ENCODE measurements around the gene B3GAT3.
"Not testable (repeated sequence)": the region's sequence is repeated elsewhere in the genome, so short reads cannot be mapped to it uniquely, and the experiment has no call there.

B3GAT3 gene

DNA sequence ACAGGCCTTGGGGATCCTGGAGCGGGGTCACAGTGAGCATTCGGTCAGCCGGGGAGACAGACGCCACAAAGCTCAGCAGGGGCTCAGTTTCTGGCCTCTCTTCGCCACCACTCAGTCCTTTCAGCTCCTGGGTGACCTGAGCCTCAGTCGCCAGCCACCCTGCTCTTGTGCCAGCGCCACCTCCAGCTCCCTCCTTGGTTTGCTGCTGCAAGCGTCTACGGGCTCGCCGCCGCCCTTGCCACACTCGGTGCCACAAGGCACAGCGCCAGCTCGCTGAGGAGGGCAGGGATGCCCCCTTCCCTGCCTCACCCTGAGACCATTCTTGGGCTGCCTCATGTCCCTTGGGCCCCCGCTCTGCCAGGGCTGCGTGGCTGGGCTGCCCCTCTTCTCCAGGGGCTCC lies 46.6 kb downstream of the B3GAT3 start:
- Histone ChIP-seq H3K4me3 (ENCODE audit: low read length in 2 of 2) (peak overlapping the region; percentile 91 to 97), H3K27ac (ENCODE audit: low read length) (peak overlapping the region; percentile 91), H3K9ac (ENCODE audit: low read length in 2 of 2) (peak overlapping the region; percentile 89 to 95), H3K27me3 (ENCODE audit: control insufficient read depth in 1 of 2, insufficient read depth in 2 of 2, low read length in 2 of 2) (no peaks in the 10 kb centered on the region), H3K9me3 (ENCODE audit: control insufficient read depth in 2 of 2, low read length in 2 of 2) (no peaks in the 10 kb centered on the region), H3K36me3 (ENCODE audit: control insufficient read depth in 2 of 2, insufficient read depth in 2 of 2, low read length in 2 of 2) (peaks cover 27 to 31% of the 10 kb centered on the region in 2 donors), H3K4me1 (ENCODE audit: control insufficient read depth, insufficient read depth, low read length) (peaks cover 37% of the 10 kb centered on the region)

DNA sequence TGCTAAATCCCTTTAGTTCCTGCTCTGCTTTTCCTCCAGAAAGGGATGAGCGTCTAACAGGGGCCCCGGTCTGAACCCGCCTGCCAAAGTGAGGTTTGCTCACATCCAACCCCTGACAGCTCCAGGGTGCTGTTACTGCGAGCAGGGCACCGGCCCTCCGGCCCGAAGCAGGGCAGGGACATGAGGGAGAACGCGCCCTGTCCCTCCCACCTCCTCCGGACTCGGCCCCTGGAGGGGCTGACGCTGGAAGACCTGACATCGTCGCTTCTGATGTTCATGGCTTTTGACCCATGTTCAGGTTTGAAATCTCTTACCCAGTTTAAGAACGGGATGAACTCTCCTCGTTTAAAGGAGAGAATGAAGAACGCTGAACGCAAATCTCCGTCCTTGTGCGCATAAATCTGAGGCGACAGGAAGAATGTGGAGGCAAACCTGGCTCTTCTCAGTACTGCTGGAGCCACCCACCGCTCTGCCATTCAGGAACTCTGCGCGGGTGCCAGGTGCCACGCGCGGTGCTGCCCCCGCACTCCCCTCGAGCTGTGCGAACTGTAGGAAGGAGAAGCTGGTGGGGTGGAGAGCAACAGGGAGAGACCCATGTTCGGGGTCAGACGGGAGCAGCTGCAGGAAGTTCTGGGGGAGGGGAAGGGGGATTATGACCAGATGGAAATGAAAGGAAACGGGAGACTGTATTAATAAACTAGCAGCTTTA lies 47.3 kb downstream of the B3GAT3 start:
- peak overlapping the region; percentile 89 to 95 for H3K9ac ChIP-seq (ENCODE audit: low read length in 2 of 2)
- peak overlapping the region; percentile 91 for H3K27ac ChIP-seq (ENCODE audit: low read length)
- no peaks in the 10 kb centered on the region for H3K9me3 ChIP-seq (ENCODE audit: control insufficient read depth in 2 of 2, low read length in 2 of 2)
- H3K4me3 ChIP-seq (ENCODE audit: low read length in 2 of 2): peak overlapping the region; percentile 91 to 97
- H3K36me3 ChIP-seq (ENCODE audit: control insufficient read depth in 2 of 2, insufficient read depth in 2 of 2, low read length in 2 of 2): peaks cover 30 to 33% of the 10 kb centered on the region in 2 donors
- H3K27me3 ChIP-seq (ENCODE audit: control insufficient read depth in 1 of 2, insufficient read depth in 2 of 2, low read length in 2 of 2): no peaks in the 10 kb centered on the region
- H3K4me1 ChIP-seq (ENCODE audit: control insufficient read depth, insufficient read depth, low read length): peaks cover 37% of the 10 kb centered on the region

DNA sequence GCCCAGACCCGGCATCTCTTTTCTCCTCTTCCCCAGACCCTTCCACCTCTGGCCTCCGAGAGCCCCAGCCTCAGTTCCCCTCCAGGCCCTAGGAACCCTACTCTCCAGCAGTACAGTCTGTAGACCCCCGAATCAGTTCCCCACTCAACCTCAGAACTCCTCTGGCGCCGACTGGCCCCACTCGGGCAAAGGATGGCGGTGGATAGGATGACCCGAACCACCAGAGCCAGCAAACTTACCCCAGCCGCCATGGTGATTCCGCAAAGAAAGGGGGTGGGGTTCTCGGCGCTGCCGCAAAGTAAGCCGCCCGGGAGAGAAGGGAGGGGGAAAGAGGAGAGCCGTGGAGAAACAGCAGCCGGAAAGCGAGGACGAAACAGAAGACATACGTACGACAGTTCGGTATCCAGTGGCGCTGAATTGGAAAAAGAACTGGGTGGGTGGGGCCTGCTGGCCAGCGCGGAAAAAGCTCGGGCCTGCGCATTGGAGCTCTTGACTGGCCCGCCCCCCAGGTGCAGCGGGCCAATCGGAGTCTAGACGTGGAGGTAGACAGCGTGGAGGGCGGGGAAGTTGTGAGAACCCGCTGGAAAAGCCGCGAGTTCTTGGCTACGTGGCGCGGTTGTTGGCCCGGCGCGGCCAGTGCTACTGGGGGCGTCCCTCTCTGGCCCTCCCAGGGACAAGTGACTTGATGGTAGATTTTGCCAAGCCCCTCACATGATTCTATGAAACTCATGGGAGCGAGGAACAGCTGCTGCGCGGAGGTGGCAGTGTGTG lies 48.0 kb downstream of the B3GAT3 start, which contains the start of gene EEF1G:
Gene EEF1G, minus strand, starts transcription at position 300 of the 771 bp plus-strand sequence. Its CDS starts 49 bp downstream, at position 251.
- peak within 1 kb of the TSS; percentile 91 for H3K27ac ChIP-seq (ENCODE audit: low read length)

DNA sequence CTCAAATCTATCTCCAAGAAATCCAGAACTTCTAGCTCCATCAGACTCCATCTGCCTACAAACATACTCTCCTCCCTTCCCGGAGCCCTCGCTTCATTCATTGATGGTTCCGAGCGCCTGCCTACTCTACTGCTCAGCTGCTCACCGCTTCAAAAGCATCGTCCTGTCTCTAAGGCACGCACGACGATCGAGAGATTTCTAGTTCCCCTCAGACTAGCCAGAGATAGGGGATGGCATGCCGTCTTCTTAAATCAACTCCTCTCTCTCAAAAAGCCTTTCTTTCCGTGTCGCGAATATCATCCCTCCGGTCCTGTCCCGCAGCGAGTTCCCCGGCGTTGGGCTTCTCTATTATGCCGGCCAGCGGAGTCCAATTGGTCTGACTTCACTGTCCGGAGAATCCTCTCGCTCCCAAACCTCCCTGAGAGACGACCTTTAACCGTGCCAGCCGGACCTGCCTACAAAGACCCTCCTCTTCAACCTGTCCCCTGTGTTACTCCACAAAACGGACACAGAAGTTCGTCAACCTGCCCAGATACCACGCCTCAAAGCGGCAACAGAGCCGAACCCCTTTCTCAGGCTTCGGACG lies 48.7 kb downstream of the B3GAT3 start:
- Histone ChIP-seq H3K9ac (ENCODE audit: low read length in 2 of 2) (peak overlapping the region; percentile 72 to 92), H3K9me3 (ENCODE audit: control insufficient read depth in 2 of 2, low read length in 2 of 2) (no peaks in the 10 kb centered on the region), H3K36me3 (ENCODE audit: control insufficient read depth in 2 of 2, insufficient read depth in 2 of 2, low read length in 2 of 2) (peaks cover 32 to 33% of the 10 kb centered on the region in 2 donors), H3K4me1 (ENCODE audit: control insufficient read depth, insufficient read depth, low read length) (peaks cover 37% of the 10 kb centered on the region), H3K4me3 (ENCODE audit: low read length in 2 of 2) (peak overlapping the region; percentile 66 to 97), H3K27me3 (ENCODE audit: control insufficient read depth in 1 of 2, insufficient read depth in 2 of 2, low read length in 2 of 2) (no peaks in the 10 kb centered on the region), H3K27ac (ENCODE audit: low read length) (peak overlapping the region; percentile 80)

More for the DNA sequence above, 48.0 kb downstream of the B3GAT3 start, which contains the start of gene EEF1G:
- Histone ChIP-seq H3K4me1 (ENCODE audit: control insufficient read depth, insufficient read depth, low read length) (peaks cover 37% of the 10 kb centered on the region), H3K27me3 (ENCODE audit: control insufficient read depth in 1 of 2, insufficient read depth in 2 of 2, low read length in 2 of 2) (no peaks in the 10 kb centered on the region), H3K36me3 (ENCODE audit: control insufficient read depth in 2 of 2, insufficient read depth in 2 of 2, low read length in 2 of 2) (peaks cover 34 to 38% of the 10 kb centered on the region in 2 donors), H3K9me3 (ENCODE audit: control insufficient read depth in 2 of 2, low read length in 2 of 2) (no peaks in the 10 kb centered on the region), H3K9ac (ENCODE audit: low read length in 2 of 2) (peak within 1 kb of the TSS; percentile 92 to 95), H3K4me3 (ENCODE audit: low read length in 2 of 2) (peak within 1 kb of the TSS; percentile 91 to 97)

DNA sequence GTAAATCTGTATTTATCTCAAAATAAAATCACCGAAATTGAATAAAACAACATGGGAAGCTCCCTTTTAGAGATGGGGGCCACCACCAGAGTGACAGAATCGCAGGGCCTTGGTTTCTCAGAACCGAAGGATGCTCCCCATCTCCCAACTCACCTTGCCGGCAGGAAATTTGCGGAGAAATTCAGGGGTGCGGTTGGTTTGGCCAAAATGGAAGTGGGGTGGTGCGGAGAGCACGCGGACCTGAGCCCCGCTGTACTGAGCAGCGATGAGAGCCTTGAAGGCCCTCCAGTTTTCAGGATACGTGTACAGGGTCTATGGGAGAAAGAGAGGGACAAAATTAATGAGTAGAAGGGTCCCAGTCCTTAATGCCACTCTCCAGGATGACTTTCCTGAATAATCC lies 49.4 kb downstream of the B3GAT3 start:
- Histone ChIP-seq H3K36me3 (ENCODE audit: control insufficient read depth in 2 of 2, insufficient read depth in 2 of 2, low read length in 2 of 2) (peaks cover 32% of the 10 kb centered on the region in 2 donors), H3K9me3 (ENCODE audit: control insufficient read depth in 2 of 2, low read length in 2 of 2) (no peaks in the 10 kb centered on the region), H3K4me1 (ENCODE audit: control insufficient read depth, insufficient read depth, low read length) (peaks cover 37% of the 10 kb centered on the region), H3K9ac (ENCODE audit: low read length in 2 of 2) (peak overlapping the region; percentile 72 to 92), H3K4me3 (ENCODE audit: low read length in 2 of 2) (peak overlapping the region; percentile 66 to 97), H3K27me3 (ENCODE audit: control insufficient read depth in 1 of 2, insufficient read depth in 2 of 2, low read length in 2 of 2) (no peaks in the 10 kb centered on the region), H3K27ac (ENCODE audit: low read length) (no peak overlapping the region)

DNA sequence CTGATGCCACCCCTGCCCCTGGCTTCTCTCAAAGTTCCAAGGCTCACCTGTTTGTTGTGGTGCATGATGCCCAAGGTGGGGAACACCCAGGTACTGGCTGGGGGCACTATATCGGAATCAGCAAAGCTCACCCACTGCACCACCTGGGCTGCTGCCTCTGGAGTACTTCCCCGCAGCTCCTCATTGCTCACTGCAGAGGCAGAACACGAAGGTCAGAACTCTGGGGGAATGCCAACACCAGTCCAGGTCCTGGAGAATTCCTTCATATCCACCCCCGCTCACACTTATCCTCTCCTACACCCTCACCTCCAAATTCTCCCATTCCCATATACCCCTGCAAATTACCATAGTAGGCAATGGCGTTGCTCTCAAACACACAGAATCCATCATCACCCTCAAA lies 50.3 kb downstream of the B3GAT3 start:
- H3K9me3 ChIP-seq (ENCODE audit: control insufficient read depth in 2 of 2, low read length in 2 of 2); H3K27me3 ChIP-seq (ENCODE audit: control insufficient read depth in 1 of 2, insufficient read depth in 2 of 2, low read length in 2 of 2); H3K4me3 ChIP-seq (ENCODE audit: low read length in 2 of 2); H3K27ac ChIP-seq (ENCODE audit: low read length): not testable (repeated sequence)
- Histone ChIP-seq H3K4me1 (ENCODE audit: control insufficient read depth, insufficient read depth, low read length) (peaks cover 34% of the 10 kb centered on the region), H3K9ac (ENCODE audit: low read length in 2 of 2) (peak overlapping the region; percentile 6 to 42), H3K36me3 (ENCODE audit: control insufficient read depth in 2 of 2, insufficient read depth in 2 of 2, low read length in 2 of 2) (peaks cover 34 to 37% of the 10 kb centered on the region in 2 donors)

DNA sequence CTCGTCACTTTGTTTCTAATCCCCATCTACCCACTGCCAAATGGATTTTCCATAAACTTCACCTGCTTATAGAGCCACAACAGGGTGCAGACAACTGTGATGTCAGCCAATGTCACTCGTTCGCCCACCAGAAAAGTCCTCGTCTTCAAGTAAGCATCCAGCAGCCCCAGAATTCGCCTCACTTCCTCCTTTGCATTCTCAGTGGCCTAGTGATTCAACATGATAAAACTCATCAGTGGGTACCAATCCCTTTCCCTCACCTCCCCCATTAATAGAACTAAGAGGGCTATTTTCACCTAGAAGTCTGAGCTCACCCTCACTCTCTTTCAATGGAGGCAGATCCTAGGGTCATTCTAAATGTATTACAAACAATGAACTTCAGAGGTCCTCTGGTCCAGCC lies 50.9 kb downstream of the B3GAT3 start:
- not testable (repeated sequence) for H3K27me3 ChIP-seq (ENCODE audit: control insufficient read depth in 1 of 2, insufficient read depth in 2 of 2, low read length in 2 of 2); H3K9me3 ChIP-seq (ENCODE audit: control insufficient read depth in 2 of 2, low read length in 2 of 2); H3K4me3 ChIP-seq (ENCODE audit: low read length in 2 of 2); H3K9ac ChIP-seq (ENCODE audit: low read length in 2 of 2); H3K27ac ChIP-seq (ENCODE audit: low read length)
- Histone ChIP-seq H3K4me1 (ENCODE audit: control insufficient read depth, insufficient read depth, low read length) (peaks cover 30% of the 10 kb centered on the region), H3K36me3 (ENCODE audit: control insufficient read depth in 2 of 2, insufficient read depth in 2 of 2, low read length in 2 of 2) (peaks cover 29 to 42% of the 10 kb centered on the region in 2 donors)

DNA sequence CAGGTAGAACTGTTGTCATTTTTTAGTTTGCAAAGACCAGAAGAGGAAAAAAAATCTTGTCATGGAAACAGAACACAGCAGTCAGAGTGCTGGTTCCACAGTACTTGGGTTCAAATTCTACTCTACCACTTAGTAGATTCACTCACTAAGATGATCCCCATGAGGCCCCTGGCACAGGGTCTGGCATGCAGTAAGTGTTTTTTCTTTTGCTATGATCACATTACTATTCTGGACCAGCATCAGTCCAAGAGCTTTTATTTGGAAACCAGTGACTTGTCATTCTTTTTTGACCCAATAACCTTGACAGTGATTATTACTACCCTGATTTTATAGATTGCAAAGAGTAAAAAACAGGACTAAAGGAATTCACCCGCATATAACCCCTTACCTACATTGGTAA lies 52.2 kb downstream of the B3GAT3 start:
- H3K27ac ChIP-seq (ENCODE audit: low read length): no peak overlapping the region
- H3K4me3 ChIP-seq (ENCODE audit: low read length in 2 of 2): no peak overlapping the region
- H3K36me3 ChIP-seq (ENCODE audit: control insufficient read depth in 2 of 2, insufficient read depth in 2 of 2, low read length in 2 of 2): peaks cover 34 to 47% of the 10 kb centered on the region in 2 donors
- no peaks in the 10 kb centered on the region for H3K27me3 ChIP-seq (ENCODE audit: control insufficient read depth in 1 of 2, insufficient read depth in 2 of 2, low read length in 2 of 2)
- H3K9ac ChIP-seq (ENCODE audit: low read length in 2 of 2): no peak overlapping the region
- peaks cover 17% of the 10 kb centered on the region for H3K4me1 ChIP-seq (ENCODE audit: control insufficient read depth, insufficient read depth, low read length)
- no peaks in the 10 kb centered on the region for H3K9me3 ChIP-seq (ENCODE audit: control insufficient read depth in 2 of 2, low read length in 2 of 2)

DNA sequence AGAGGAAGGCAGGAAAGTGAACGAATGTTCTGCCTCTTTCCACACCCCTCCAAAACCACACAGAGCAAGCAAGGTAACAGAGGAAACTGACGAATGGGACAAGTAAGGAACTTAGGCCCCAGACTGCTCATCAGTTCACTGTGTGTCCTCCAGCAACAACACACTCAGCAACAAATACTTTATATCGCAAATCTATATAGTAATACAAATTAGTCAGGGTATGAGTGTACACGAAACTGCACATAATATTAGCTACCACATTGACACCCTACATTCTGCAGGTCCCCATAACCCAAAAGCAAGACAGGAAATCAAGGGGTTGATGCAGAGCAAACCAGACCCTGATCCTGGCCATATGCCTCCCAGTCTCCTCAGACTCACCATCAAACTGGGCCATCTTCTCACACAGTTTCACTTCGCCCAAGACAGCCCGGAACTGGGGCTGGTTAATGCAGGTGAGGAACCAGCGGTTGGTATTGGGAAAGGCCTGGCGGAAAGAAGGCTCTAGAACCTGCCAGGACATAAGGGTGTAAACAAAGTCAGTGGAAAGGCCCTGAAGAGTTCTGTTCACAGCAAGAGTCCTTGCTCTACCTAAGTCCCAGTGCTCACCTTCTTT lies 54.7 kb downstream of the B3GAT3 start:
- Histone ChIP-seq H3K9me3 (ENCODE audit: control insufficient read depth in 2 of 2, low read length in 2 of 2) (no peaks in the 10 kb centered on the region), H3K36me3 (ENCODE audit: control insufficient read depth in 2 of 2, insufficient read depth in 2 of 2, low read length in 2 of 2) (peaks cover 42 to 54% of the 10 kb centered on the region in 2 donors), H3K9ac (ENCODE audit: low read length in 2 of 2) (no peak overlapping the region), H3K4me1 (ENCODE audit: control insufficient read depth, insufficient read depth, low read length) (no peaks in the 10 kb centered on the region), H3K27ac (ENCODE audit: low read length) (no peak overlapping the region), H3K4me3 (ENCODE audit: low read length in 2 of 2) (no peak overlapping the region), H3K27me3 (ENCODE audit: control insufficient read depth in 1 of 2, insufficient read depth in 2 of 2, low read length in 2 of 2) (no peaks in the 10 kb centered on the region)

DNA sequence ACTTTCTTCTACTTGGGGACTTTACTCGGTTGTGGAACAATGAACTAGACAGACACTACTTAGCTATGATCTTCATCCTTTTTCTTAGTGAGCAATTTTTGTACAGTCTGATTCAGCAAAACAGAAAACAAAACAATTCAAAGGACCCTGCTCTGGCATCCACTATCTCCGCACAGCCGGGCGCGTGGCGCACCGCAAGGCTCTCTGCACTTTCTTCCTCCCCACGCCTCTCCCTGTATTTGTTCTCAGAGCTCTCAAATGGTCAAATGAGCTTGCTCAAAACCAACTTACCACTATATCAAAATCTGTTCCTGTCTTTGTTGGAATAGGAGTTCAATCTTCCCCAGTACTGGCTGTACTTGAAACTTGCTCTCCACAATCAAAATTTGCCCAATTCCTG lies 55.5 kb downstream of the B3GAT3 start:
- peaks cover 43 to 47% of the 10 kb centered on the region in 2 donors for H3K36me3 ChIP-seq (ENCODE audit: control insufficient read depth in 2 of 2, insufficient read depth in 2 of 2, low read length in 2 of 2)
- H3K4me1 ChIP-seq (ENCODE audit: control insufficient read depth, insufficient read depth, low read length): no peaks in the 10 kb centered on the region
- H3K9ac ChIP-seq (ENCODE audit: low read length in 2 of 2): no peak overlapping the region
- H3K27ac ChIP-seq (ENCODE audit: low read length): no peak overlapping the region
- no peaks in the 10 kb centered on the region for H3K9me3 ChIP-seq (ENCODE audit: control insufficient read depth in 2 of 2, low read length in 2 of 2)
- no peaks in the 10 kb centered on the region for H3K27me3 ChIP-seq (ENCODE audit: control insufficient read depth in 1 of 2, insufficient read depth in 2 of 2, low read length in 2 of 2)
- no peak overlapping the region for H3K4me3 ChIP-seq (ENCODE audit: low read length in 2 of 2)
